HG02870 (cell line): Measurements from ENCODE around the gene BMPR1A.
A peak's percentile ranks its signal among the peaks of the same experiment; 100 is the strongest.
"Not testable (repeated sequence)": the region's sequence is repeated elsewhere in the genome, so short reads cannot be mapped to it uniquely, and the experiment has no call there.

ENCODE experiments used
- ATAC-seq: cut with Tn5 transposase; IDR thresholded peaks from one replicate; pipeline ENCODE4 v1.9.1; 2021; ENCODE audit warnings: mild to moderate bottlenecking, moderate library complexity; ENCODE audit not compliant: unreplicated experiment

The BMPR1A gene

GRCh38 chr10:86964061-86964846 is 207.8 kb downstream of the BMPR1A start:
- no peak for ATAC-seq

DNA sequence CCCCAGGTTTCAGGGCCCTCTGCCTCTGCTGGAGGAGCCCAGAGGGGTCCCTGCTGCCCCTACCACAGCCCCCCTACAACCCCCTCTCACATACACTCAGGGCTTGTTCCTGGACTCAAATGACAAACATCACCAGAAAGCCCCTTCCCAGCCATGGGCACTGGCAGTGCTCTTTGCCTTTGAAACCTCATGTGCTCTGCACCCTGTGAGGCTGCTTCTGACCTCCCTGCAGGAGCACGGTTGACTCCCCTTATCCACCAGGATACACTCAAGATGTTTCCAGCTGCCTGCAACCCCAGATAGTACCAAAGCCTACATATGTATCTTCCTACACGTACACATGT is 208.4 kb downstream of the BMPR1A start:
- no peak for ATAC-seq

DNA sequence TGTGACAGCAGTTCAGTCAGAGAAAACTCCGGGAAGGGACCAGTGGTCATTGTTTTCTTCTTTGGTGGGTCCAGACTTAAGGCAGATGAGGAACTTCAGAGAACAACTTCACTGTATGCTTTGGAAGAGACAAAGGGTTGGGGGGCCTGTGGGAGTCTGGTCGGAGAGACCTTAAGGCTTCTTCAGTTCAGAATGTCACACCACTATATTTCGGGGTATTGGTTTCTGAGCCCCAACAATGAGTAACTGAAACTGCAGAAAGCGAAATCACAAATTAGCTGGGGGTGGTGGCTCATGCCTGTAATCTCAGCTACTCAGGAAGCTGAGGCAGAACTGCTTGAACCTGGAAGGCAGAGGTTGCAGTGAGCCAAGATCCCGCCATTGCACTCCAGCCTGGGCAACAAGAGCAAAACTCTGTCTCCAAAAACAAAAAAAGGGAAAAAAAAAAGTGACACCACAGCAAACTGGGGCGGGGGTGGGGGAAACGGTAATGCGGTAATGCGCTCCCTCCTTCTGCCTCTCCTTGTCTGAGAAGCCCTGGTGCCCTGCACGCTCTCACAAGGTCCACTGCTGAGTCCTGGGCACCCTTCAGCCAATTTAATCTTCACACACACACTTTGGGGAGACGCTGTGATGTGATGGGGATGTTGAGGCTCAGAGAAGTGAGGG is 209.7 kb downstream of the BMPR1A start:
- ATAC-seq: peak; percentile 28

DNA sequence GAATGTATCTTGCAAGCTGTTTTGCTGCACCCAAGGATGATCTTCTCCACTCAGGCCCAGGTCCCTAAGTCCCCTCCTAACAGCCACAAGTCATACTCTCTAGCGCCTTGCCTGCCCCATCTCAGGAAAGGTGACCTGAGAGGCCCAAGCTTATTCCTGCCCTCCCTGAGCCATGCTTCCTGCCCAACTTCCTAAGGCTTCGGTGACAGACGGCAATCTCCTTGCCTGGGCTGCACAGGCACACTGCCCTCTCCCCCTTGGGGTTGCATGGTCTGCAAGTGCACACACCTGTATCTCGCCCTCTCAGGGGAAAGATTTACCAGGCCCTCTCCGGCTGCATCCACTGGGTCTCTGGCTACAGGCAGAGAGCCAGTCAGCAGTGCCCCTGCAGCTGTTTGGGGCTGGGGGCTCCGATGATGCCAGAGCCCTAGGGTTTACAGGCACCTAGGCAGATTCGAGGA is 211.1 kb downstream of the BMPR1A start:
- ATAC-seq: no peak

- ATAC-seq: no peak
Observed at GRCh38 chr10:86968271-86968993, 212.0 kb downstream of the BMPR1A start, which contains the start of gene ADIRF. Gene ADIRF (plus strand): TSS chr10:86968482. CDS start chr10:86968545, 63 bp downstream.

DNA sequence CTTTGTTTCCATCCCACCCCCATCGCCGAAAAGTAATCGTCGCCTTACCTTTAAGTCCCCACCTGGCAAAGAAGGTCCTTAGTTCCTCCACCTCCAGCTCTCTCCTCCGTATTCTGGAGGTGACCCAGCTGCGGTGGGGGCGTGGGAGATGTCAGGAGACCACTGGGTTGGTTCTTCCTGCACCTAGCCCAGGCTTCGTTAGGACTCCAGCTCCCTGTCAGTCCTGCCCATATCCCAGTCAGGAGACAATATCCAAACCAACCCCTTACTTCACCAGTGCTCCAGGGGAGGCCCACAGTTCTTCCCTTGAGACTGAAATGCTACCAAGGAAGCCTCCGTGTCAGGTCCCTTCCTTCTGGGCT is 212.6 kb downstream of the BMPR1A start:
- ATAC-seq: no peak

- ATAC-seq: no peak
Observed at GRCh38 chr10:86969421-86970041, 213.1 kb downstream of the BMPR1A start.

DNA sequence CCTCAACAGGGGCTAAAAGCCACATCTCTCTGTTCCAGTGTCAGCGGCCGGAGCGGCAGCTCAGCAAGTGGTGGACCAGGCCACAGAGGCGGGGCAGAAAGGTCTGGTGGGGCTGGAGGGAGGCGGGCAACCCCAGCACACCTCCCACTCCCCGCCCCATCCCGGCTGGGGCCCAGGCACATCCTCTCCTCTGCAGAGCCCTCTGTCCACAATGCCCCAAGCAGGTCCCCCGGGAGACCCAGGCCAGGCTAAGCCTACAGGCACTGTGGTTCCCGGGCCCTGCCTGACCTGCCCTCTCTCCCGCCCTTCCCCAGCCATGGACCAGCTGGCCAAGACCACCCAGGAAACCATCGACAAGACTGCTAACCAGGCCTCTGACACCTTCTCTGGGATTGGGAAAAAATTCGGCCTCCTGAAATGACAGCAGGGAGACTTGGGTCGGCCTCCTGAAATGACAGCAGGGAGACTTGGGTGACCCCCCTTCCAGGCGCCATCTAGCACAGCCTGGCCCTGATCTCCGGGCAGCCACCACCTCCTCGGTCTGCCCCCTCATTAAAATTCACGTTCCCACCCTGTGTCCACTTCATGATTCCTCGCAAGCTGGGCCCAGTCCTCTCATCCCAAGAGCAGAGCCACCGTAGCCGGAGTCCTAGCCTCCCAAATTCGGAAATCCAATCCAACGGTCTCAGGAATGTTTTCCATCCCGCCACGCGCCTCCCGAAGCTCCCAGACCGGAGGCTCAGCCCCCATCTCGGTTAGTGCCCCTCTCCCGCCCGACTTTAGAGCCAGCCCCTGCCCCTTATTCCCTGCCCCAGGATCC is 214.0 kb downstream of the BMPR1A start:
- no peak for ATAC-seq

DNA sequence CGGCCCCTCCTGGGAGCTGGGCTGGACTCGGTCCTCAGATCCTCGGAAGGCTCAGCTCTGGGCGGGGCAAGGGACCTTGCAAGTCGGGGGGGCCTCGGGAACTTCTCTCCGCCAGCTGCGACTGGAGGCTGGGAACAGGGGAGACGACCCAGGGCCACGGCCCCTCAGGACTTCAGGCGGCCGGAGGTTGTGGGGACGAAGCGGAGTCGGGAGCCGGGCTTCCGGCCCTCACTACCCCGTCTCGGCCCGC is 214.5 kb downstream of the BMPR1A start:
- ATAC-seq: no peak

DNA sequence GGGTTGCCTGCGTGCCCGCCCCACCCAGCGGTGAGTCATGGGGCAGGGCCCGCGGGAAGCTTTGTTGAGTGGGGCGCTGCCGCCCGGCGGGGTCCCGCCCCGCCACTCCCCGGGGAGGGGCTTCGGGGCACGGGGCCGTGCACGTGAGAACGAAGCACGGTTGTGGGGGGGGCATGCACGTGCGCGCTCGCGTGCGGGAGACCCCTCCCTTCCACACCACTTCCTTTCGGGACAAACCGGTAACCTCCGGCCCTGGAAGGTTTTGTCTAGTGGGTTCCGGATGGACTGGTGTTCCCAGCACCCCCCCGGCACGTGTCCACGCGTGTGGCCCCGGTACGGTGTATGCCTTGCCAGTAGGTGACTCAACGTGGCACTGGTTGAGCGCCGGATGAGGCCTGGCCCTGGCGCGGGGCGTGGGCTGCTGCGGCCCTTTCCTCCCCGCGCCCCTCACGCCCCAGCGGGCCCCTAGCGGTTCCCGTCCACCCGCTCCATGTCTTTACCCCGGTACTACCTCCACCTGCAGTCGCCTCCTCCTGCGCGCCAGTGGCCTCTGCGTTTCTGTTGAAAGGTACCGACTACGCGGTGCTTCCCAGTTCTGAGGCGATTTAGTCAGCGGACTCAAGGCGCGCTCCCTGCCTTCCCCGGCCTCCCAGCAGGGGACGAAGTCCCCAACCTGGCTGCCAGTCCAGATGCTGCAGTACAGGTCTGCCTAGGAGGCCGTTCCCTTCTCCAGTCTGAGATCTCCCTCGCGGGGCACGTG is 215.0 kb downstream of the BMPR1A start:
- peak; percentile 64 for ATAC-seq

- ATAC-seq: no peak
Observed at GRCh38 chr10:86972613-86973380, 216.4 kb downstream of the BMPR1A start.

- no peak for ATAC-seq
Observed at GRCh38 chr10:86974484-86974883, 218.1 kb downstream of the BMPR1A start.

GRCh38 chr10:86976362-86977056 is 220.1 kb downstream of the BMPR1A start:
- ATAC-seq: no peak

- not testable (repeated sequence) for ATAC-seq
Observed at GRCh38 chr10:86978457-86978856, 222.0 kb downstream of the BMPR1A start.

DNA sequence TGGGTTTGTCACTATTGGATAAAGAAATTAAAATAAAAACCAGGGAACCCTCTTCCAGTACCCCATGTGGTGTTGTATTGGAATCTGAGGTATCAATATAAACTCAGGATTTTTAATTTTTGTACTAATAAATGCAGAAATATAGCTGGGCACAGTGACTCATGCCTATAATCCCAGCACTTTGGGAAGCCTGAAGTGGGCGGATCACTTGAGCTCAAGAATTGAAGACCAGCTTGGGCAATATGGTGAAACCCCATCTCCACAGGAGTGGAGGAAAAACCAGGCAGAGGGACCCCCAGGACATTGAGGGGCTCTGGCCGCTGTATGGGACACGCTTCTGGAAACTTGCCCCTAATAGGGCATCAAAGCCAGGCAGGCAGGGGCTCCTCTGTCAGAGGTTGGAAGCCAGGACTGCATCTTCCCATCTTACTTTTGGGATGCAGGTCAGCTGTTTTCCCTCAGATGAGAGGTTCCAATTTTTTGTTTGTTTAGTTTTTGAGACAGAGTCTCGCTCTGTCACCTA is 222.9 kb downstream of the BMPR1A start:
- no peak for ATAC-seq

GRCh38 chr10:86979977-86980448 is 223.6 kb downstream of the BMPR1A start:
- no peak for ATAC-seq

DNA sequence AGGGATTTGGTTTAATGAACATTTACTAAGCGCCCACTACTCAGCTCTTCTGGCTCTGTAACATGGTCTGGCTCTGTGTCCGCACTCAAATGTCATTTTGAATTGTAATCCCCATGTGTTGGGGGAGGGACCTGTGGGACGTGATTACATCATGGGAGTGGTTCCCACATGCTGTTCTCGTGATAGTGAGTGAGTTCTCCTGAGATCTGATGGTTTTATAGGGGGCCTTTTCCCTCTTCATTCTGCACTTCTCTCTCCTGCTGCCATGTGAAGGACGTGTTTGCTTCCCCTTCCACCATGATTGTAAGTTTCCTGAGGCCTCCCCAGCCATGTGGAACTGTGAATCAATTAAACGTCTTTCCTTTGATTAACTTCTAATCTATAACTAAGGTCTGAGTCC is 224.6 kb downstream of the BMPR1A start:
- not testable (repeated sequence) for ATAC-seq

DNA sequence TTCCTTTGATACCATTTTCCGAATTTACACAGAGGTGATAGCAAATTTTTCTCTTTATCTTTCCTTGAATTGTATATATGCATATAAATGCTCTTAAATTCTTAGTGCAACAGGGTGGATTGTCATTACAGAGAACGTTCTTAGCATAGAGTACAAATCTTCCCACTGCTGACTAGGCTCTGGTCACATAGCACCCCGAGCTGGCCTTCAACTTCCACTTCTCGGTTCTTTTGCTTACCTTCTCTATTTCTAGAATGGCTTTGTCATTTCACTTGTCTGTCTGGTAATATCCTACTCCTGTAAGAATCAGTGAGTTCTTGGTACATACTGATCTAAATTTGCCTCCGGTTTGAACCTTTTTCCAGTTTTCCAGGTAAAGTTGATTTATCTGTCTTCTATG is 225.3 kb downstream of the BMPR1A start:
- no peak for ATAC-seq
